CD1c-positive myeloid dendritic cell (primary cell): ENCODE results near the gene PNKD.

Source experiments
- DNase-seq: peaks from one replicate; pipeline ENCODE4 v3.0.0-alpha.2; 2016; ENCODE audit errors: extremely low spot score

The PNKD gene

DNA sequence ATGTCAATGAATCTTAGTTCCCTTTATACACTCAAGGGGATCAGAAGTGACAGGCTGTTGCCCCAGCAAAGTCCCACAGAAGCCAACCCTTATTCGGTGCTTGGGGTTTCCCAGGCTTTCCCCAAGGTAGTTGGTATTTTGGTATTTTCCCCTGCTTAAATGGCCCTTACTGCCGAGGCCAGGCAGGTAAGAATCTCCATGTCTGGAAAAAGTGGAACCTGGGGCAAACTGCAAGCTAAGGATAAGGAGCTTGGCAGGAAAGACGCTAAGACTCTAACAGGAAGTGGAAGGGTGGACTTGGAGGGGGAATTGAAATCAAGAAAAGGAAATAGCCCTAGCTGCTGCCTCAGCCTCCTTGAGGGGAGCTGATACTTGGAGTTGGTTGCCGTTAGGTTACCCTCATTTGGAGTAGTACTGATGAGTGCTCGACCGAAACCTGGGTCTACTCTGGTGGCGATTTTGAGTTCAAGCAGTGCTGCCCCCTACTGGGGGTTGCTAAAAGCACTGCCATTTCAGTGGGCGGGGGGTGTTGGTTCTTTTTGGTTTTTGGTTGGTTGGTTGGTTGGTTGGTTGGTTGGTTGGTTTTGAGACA lies 12.8 kb upstream of the PNKD start:
- DNase-seq, result peak; percentile 94

DNA sequence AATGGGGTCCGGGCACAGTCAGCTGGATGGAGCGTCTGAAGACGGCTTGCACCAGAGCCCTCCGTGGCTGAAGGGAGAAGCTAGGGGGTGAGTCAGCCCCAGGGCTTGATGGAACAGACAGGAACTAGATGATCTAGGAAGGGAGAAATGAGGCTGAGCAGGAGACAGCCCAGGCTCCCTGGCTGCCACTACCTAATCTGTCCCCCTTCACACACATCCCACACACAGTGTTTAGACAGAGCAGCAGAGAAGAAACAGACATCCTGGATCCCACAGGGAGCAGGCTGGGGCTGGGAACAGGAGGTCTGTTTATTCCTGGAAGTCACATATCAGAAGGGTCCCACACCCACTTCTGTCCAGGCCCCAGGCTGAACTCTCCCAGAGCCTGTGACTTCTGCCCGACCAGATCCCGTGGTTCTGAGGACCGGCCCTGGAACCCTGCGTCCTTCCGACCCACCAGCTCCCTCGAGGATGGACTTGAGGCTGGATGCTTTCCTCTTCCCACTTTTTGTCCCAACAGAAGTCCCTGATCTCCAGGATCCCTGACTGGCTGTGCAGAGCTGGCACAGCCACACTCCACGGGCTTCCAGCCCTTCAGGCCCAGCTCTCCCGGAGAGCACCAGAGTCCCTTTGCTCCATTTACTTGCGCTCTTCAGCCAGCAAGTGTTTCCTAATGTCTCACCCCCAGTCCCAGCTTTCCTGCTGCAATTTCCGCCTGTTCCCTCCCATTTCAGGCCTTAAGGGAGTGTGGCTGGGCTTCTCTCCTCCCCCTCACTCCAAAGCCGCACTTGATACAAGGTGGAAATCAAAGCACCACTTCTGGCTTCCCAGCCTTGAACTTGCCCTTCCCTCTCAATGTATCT lies 11.0 kb upstream of the PNKD start:
- DNase-seq, result peak; percentile 69

DNA sequence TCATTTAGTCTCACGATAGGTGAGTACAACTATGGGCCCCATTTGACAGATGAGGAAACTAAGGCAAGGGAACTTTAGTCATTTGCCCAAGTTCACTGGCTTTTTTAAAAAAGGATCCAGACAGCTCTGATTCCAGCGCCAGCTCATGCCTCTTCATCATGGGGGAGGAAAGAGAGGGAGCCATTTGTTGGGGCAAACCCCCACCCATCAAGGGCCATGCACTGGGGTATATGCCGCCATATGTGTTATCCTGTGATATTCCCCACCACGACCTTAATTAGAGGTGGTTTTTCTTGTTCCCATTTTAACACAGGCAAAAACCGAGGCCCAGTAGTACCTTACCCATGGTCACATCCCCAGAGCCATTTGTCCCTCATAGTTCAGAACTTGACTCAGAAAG lies 10.2 kb upstream of the PNKD start:
- no peak for DNase-seq

DNA sequence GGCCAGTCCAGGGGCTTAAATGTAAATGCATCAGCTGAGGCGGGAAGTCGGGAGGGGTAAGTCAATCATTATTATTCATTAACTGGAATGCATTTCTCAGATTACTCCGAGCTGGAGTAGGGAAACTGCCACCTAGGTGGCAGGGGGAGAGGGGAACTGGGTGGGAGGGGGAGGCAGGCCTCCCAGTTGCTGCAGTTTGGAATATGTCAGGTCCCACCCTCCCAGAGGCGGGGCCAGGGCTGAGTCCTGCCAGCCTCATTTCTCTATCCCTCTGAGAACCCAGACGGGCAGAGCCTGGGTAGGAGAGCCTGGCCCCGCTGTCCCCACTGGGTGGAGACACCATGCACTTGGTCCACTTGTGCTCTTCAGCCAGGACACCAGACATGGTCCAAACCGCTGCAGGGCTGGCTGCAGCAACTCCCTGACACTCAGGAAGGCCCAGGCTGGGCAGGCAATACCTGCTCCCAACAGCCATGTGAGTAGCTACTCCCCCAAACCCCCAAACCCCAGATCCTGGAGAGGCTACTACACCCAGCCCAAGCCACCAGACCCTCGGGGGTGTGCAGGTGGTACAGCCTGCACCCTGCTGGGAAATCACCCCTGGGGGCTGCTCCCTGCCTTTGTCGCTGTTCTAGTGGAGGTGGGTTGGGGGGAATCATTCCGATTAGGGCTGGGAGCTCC lies 9.4 kb upstream of the PNKD start, which contains the start of gene GPBAR1:
Gene GPBAR1, plus strand, starts transcription at position 274 of the 681 bp plus-strand sequence. CDS start 1,710 bp downstream, outside the sequence.
- DNase-seq, result no peak

DNA sequence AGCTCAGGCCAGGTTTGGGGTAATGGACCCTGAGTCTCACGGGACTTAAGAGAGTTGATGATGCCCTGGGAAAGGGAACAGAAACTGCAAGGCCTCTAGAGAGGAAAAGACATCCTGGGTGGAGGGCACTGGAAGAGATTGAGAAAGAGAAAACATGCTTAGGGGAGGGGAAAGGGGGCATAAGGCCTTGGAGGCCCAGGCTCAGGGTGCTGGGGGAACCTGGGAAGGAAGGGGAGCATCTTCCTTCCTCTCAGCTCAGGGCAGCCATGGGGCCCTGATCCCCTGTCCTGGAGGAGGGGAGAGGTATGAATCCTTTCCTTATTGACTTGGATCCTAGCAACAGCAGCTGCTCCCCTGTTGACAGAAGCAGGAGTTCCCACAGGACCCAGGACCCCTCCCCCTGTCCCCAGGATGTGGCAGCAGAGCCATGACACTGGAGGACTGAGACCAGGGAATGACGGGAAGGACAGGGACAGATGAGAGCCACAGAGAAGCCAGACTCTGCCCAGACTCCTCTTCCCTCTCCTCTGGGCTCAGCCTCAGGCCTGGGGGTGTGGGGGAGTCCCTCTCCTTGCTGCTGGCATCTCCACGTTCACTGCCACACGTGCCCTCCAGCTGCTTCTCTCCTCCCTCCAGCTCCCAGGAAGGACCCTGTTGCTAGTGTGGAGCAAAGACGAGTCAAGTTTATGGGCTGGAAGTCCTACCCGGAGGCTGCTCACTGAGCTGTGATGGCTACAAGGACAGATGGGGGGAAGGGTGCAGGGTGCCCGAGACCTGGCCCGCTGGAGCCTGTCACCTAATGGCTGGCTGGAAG lies 8.7 kb upstream of the PNKD start:
- peak; percentile 50 for DNase-seq

DNA sequence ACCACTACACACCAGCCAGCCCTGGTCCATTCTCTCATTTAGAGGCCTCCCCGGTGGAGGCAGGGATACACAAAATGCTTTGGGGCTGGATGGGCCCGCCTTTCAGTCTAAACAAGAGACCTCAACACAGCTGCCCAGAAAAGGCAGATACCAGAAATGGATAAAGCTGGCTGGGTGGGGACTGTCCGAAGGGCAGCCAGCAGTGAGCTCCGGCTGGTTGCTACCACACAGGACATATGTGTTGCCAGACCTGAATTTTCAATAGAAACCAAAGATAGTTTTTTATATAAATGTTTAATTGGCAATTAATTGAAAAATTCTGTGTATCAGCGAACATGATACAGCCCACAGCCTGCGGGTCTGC lies 8.1 kb upstream of the PNKD start:
- DNase-seq, result no peak

DNA sequence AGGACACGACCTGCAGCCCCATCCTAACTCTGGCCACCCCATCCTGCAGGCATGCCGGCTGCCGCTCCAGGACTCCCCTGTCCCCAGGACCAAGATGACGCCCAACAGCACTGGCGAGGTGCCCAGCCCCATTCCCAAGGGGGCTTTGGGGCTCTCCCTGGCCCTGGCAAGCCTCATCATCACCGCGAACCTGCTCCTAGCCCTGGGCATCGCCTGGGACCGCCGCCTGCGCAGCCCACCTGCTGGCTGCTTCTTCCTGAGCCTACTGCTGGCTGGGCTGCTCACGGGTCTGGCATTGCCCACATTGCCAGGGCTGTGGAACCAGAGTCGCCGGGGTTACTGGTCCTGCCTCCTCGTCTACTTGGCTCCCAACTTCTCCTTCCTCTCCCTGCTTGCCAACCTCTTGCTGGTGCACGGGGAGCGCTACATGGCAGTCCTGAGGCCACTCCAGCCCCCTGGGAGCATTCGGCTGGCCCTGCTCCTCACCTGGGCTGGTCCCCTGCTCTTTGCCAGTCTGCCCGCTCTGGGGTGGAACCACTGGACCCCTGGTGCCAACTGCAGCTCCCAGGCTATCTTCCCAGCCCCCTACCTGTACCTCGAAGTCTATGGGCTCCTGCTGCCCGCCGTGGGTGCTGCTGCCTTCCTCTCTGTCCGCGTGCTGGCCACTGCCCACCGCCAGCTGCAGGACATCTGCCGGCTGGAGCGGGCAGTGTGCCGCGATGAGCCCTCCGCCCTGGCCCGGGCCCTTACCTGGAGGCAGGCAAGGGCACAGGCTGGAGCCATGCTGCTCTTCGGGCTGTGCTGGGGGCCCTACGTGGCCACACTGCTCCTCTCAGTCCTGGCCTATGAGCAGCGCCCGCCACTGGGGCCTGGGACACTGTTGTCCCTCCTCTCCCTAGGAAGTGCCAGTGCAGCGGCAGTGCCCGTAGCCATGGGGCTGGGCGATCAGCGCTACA lies 7.4 kb upstream of the PNKD start:
- no peak for DNase-seq

DNA sequence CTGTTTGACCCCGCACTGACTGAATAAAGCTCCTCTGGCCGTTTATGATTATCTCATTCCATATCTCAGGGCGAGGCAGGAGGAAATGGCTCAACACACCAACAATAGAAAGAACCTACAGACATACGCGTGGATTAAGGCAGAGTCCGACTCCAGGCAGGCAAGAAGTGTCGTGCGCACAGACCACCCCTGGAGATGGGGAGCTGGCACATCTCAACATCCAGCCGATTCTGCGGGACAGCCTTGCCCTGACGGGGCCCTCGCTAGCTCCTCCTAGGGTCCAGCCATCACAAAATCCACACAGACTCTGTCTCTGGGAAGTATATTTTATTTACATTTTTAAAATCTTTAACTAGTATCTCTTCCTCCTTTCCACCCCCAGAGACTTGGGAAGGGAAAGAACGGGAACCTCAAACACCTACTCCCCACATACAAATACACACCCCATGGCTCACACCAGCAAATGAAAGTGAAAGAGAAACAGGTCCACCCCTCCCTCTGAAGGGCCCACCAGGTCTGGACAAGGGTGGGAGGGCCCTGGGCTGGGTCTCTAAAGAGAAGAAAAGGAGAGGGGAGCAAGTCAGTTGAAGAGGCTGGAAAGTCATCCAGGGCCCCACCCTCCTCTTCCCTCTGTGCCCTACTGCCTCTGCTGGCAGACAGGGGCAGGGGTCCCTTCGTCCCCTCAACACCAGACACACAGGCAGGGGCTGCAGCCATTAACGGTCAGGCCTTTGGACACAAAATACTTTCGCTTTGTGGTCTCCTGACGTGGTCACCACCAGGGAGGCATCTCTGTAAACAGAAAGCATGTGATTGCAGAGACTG lies 6.3 kb upstream of the PNKD start:
- DNase-seq, result peak; percentile 57

DNA sequence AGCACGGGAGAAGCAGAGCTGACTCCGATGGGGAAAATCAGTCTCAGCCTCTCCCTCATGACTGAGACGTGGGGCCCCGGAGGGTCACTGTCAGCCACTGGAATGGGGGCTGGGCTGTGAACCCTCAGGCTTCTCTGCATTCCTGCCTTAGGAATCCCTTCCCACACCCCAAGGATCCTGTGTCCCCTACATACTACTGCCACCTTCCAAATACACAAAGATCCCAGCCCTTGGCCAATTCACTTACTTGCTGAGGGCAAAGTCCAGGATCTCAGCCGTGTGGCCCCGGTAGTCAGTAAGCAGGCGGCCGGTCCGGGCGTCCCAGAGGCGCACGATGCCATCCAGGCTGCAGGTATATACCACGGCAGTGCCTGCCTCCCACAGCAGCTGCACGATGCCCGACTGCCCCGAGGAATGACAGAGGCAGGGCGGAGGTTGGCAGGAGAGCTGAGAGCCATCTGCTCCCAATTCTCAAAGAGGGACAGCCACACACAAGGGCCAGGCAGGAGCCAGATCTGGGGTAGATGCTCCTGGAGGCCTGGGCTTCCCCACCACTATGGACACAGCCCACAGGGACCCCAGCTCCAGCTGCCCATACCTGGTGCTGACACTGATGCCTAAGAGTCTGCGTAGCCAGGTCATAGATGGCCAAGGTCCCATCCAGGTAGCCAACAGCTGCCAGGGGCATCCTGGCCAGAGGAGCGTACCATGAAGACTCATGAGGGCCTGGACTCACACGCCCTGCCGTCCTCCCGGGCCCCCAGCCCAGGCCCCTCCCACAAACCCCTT lies 5.4 kb upstream of the PNKD start:
- no peak for DNase-seq

DNA sequence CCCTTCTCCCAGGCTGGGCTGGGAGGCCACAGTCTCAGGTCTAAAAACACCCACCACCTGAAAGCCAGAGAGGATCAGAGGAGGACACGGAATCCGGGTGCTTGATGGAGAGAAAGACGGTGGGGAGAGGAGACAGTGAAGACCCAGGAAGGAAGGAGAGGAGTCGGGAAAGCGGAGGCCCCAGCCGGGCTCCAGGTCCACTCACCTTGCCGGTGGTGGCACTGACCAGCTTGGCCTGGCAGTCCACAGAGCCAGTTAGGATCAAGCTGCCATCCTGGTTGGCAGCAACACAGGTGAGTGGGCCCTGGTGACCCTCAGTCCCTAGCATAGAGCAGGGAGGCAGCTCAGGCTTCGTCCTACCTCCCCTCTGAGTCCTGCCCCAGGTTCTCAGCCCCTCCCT lies 4.7 kb upstream of the PNKD start:
- no peak for DNase-seq

DNA sequence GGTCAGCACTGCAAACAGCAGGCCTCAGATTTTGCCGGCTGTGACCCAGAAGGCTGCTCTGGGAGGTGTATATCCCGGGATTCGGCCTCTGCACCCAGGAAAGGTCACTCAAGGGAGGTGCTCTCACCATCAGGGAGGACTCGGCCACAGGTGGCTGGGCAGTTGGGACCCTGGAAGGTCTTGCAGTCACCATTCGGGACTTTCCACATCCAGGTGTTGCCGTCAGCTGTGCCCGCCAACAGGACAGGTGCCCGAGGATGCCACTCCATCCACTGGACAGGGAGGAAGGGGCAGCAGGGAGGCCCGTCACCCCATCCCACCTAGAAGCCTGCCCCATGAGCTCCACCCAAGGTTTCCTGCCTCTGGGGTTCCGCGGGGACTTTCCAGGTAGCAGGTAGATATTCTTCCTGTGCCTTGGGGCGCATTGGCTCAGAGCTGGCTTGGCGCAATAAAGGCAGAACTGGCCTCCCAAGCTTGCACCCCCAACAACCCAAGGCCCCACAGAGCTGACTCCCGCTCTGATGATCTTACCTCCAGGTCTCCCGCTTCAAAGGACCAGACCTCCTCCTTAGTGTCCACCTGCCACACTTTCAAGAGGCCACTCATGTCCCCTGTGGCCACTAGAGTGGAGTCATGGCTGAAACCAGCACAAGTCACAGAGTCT lies 3.9 kb upstream of the PNKD start:
- DNase-seq, result no peak

DNA sequence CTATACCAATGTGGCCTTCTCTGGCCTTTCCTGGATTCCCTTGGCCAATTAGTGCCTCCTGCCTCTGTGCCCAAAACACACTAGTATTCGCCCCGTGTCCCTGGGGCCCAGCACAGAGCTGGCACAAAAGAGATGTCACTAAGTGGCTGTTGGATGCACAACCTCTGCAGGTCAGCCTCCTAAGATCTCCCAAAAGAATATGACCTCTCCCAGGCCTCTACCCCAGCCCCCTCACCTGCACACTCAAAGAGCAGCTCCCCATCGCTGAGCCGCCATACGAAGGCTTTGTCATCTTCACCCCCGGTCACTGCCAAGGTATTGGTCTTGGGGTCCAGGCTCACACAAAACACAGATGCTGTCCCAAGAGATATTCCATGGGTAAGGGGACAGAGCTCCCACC lies 3.1 kb upstream of the PNKD start:
- DNase-seq, result no peak

DNA sequence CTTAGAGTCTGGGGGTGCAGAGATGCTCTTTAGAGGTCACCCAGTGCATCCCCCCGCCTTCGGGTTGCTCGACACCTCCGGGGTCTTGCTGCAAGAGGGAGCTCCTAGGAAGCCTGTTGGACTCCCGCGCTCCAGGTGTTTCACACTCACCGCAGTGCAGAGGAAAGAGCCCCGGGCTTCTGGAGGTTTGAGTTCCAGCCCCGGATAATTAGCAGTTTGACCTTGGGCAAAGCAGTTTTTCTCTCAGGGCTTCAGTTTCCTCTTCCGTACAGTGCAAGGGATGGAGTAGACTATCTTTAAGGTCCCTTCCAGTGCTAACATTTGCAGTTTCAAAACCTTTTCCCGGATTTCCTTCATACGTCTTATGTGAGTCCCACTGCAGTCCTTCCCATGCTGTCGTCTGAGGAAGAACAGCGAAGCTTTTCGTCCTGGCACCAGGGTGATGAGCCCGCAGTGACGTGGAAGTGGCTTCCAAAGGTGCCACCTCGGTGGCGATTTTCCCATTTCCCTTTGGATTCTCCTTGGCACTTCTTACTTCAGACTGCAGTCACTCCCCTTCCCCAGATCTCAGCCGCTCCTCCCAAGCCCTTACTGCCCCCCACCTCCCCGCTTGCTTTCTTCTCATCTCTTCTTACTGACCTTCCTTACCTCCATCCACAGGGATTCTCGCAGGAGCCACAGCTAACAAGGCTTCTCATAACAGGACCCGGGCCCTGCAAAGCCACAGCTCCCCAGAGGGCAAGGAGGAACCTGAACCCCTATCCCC lies 585 bp downstream of the PNKD start:
- no peak for DNase-seq

DNA sequence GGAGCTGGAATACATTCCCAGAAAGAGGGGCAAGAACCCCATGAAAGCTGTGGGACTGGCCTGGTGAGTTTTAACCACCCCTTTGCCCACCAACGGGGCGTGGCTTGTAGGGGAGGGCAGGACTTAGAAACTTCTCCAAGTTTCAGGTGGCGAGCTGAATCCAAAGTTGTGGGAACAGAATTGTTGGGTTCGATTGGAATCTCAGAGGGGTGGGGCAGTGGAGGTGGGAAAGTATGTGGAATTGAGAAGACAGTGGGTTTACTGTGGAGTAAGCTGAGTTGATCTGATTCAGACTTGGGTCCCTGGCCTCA lies 1.1 kb downstream of the PNKD start:
- no peak for DNase-seq

DNA sequence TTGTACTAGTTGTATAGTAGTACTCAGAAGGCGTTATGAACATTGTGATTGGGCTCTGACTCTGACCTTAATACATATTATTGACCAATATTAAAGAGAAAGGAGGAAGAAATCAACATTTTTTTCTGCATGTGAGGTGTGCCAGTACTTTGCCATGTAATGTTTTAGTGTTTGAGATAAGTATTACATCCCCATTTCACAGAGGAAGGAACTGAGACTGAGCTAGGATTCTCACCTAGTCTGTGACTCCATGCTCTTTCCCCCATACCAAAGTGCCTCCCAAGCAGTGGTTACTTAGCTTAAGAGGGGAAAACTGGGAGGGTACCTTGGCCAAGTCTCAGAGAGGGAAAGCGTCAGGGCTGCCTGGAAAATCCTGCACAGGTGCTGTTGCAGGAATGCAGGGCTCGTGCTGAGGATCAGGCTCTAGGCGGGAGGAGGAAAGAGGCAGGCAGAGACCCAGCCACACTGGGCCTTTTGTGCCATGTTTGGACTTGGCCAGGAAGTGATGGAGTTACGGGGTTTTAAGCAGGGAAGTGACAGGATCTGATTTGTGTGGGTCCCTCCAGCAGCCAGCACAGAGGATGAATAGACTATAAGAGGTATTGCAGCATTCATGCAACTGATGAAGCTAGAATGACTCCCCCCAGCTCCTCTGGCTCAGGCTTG lies 1.7 kb downstream of the PNKD start:
- no peak for DNase-seq

DNA sequence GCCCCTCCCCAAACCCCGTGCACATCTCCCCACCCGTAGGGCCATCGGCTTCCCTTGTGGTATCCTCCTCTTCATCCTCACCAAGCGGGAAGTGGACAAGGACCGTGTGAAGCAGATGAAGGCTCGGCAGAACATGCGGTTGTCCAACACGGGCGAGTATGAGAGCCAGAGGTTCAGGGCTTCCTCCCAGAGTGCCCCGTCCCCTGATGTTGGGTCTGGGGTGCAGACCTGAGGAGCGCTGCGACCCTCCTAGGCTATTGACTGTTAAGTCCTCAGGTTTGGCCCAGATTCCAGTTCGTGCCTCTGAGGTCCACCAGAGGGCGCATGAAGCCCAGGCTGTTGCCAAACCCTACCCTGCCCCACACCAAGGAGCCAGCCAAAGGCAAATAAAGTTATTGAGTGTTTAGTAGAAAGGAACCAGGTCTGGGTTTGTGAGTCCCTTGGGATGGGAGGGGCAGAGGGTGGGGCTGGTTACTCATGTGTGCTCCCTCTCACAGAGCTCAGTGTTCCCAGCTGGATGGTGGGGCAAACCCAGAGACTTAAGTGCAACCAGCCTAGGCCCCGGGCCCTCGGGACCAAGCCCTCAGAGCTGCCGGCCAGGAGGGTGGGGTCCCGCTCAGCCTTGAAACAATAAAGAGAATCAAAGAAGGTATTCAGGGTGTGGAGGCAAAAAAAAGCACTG lies 2.4 kb downstream of the PNKD start:
- peak; percentile 85 for DNase-seq
